Urinary bladder (tissue), 4 donors: Measurements from ENCODE around the gene CA11. TPM values are rescaled to one million over a fixed set of nuclear protein-coding genes. Genes with fewer than 3 reads are reported as not detected.

Source experiments
- DNase-seq: peaks from one replicate; pipeline ENCODE4 v3.0.0-alpha.2; 2015; ENCODE audit errors: extremely low spot score
- H3K27ac ChIP-seq: one replicate; pipeline ENCODE4 v1.5.1; 2013; ENCODE audit warnings: low read depth, mild to moderate bottlenecking, moderate library complexity
- H3K36me3 ChIP-seq: one replicate; pipeline ENCODE4 v1.6.1; 2013; ENCODE audit warnings: mild to moderate bottlenecking, moderate library complexity; ENCODE audit not compliant: insufficient read depth
- H3K4me1 ChIP-seq: one replicate; pipeline ENCODE4 v1.6.1; 2013; ENCODE audit warnings: mild to moderate bottlenecking, moderate library complexity; ENCODE audit not compliant: insufficient read depth
- H3K4me3 ChIP-seq: one replicate; pipeline ENCODE4 v1.5.1; 2013; ENCODE audit warnings: low read depth, low read length
- WGBS: extraction: QIAGEN DNeasy Blood & Tissue Kit; methylation state at CpG from one replicate; pipeline ENCODE4 v1.1.7; 2013; 5-methylcytosine and 5-hydroxymethylcytosine counted together
- polyA plus RNA-seq: library from polyadenylated mRNA; stranded (reverse); fragments of 200-250 nt; gene quantifications from one replicate; pipeline ENCODE4 v1.2.3, GENCODE V29; 2013
- total RNA-seq: library from RNA; depleted of rRNA; stranded (reverse); fragments of >200 nt; gene quantifications from one replicate; pipeline ENCODE4 v1.2.3, GENCODE V29; 2014
- donor health status: healthy with polysubstance abuse.
- donor health status: healthy.

Gene CA11
- total and polyA plus RNA-seq, 2 donors, result 1.8 to 13.4 TPM

DNA sequence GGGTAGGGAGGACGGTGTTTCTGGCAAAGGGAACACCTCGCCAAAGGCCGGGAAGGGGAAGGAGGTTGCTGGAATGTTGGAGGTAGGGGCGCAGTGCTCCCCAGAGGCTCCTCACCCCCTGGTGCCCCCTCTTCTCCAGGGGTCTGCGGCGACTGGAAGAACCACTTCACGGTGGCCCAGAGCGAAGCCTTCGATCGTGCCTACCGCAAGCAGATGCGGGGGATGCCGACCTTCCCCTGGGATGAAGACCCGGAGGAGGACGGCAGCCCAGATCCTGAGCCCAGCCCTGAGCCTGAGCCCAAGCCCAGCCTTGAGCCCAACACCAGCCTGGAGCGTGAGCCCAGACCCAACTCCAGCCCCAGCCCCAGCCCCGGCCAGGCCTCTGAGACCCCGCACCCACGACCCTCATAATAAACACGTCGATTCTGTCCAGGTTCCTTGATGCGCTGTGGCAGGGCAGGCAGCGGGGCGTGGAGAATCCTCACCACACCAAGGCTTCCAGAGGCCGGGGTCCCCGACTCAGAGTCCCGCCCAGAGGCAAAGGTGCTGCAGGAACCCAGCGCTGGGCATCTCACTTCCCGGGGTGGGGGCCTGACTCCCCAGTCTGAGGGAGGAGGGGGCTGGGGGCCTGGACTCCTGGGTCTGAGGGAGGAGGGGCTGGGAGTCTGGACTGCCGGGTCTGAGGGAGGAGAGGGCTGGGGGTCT lies 46.8 kb downstream of the CA11 start:
- Histone ChIP-seq H3K36me3 (no peaks in the 10 kb centered on the region), H3K4me3 (no peak overlapping the region), H3K4me1 (no peaks in the 10 kb centered on the region), H3K27ac (no peak overlapping the region)
- WGBS, result 69% methylated on average over 30 of the region's 30 CpGs
- DNase-seq, result no peak

DNA sequence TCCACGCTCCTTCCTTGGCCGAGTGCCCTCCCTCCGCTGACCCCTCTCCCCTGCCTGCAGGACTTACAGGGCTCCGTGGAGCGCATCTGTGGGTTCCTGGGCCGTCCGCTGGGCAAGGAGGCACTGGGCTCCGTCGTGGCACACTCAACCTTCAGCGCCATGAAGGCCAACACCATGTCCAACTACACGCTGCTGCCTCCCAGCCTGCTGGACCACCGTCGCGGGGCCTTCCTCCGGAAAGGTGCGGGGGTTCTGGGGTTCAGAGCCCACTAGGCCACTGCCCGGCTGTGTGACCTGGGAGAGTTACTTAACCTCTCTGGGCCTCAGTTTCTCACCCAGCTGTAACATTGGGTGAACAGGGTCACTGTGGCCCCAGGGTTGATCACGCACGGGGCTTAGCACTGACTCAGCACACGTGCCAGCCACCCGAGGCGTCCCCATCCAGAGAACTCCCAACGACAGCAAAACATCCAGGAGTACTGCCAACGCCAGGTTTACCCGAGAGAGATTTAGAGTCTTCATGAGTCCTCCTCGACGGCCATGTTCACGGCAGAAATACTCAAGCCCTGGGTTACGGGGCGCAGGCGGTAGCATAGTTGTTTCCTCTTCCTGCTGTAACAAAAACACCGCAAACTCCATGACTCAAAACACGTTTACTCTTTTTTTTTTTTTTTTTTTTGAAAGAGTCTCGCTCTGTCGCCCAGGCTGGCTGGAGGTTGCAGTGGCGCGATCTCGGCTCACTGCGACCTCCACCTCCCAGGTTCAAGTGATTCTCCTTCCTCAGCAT lies 49.1 kb downstream of the CA11 start:
- 79% methylated on average over 39 of the region's 39 CpGs for WGBS

DNA sequence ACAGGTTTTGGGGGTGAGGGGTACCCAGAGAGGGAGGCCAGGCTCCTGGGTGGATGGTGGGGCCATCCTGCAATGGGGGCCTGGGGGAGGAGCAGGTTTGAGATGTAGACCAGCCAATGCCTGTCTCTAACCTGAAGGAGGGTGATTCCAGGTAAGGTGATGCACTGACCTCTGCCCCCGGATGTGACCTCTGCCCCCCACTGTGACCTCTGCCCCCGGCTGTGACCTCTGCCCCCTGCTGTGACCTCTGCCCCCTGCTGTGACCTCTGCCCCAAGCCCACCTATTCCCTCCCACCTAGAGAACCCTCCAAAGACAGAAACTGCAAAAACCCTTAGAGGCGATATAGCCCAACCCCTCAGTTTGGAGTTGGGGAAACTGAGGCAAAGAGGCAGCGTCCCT lies 49.8 kb downstream of the CA11 start:
- WGBS, result 78% methylated on average over 4 of the region's 4 CpGs
- Histone ChIP-seq H3K36me3 (no peaks in the 10 kb centered on the region), H3K4me3 (no peak overlapping the region), H3K27ac (no peak overlapping the region), H3K4me1 (no peaks in the 10 kb centered on the region)
- no peak for DNase-seq

More for the DNA sequence above, 49.1 kb downstream of the CA11 start:
- H3K36me3 ChIP-seq, result no peaks in the 10 kb centered on the region
- DNase-seq, result no peak
- H3K4me1 ChIP-seq, result no peaks in the 10 kb centered on the region
- no peak overlapping the region for H3K27ac ChIP-seq
- H3K4me3 ChIP-seq, result no peak overlapping the region

DNA sequence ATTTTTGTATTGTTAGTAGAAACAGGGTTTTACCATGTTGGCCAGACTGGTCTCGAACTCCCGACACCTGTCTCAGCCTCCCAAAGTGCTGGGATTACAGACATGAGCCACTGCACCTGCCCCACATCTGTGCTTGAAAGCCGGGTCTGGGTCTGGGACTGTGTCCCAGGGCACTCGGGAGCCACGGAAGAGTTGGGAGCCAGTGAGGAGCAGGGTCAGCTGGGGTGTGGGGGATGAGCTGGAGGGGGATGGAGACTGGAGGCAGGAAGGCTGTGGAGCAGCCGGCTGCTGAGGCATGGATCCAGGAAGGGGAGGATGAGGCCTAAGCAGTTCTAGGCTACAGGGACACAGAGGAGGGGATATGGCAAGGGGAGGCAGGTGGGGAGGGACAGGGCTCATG lies 50.2 kb downstream of the CA11 start:
- H3K4me1 ChIP-seq, result no peaks in the 10 kb centered on the region
- no peak for DNase-seq
- WGBS, result 71% methylated on average over 6 of the region's 6 CpGs
- no peak overlapping the region for H3K4me3 ChIP-seq
- no peak overlapping the region for H3K27ac ChIP-seq
- no peaks in the 10 kb centered on the region for H3K36me3 ChIP-seq

DNA sequence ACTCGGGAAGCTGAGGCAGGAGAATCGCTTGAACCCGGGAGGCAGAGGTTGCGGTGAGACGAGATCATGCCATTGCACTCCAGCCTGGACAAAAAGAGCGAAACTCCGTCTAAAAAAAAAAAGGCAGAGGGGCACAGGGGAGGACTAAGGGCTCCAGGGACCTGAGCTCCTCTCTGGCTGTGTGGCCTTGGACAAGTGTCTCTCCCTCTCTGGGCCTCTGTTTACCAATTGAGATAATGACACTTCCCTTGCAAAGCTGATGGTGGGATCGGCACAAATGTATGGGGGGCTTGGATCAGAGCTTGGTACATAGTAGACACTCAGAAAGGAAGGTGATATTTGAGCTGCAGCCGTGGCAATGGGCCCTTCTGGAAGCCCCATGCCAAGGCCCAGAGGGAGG lies 50.8 kb downstream of the CA11 start:
- no peaks in the 10 kb centered on the region for H3K36me3 ChIP-seq
- H3K4me1 ChIP-seq, result no peaks in the 10 kb centered on the region
- WGBS, result 82% methylated on average over 9 of the region's 9 CpGs
- H3K27ac ChIP-seq, result no peak overlapping the region
- no peak overlapping the region for H3K4me3 ChIP-seq
- DNase-seq, result no peak

DNA sequence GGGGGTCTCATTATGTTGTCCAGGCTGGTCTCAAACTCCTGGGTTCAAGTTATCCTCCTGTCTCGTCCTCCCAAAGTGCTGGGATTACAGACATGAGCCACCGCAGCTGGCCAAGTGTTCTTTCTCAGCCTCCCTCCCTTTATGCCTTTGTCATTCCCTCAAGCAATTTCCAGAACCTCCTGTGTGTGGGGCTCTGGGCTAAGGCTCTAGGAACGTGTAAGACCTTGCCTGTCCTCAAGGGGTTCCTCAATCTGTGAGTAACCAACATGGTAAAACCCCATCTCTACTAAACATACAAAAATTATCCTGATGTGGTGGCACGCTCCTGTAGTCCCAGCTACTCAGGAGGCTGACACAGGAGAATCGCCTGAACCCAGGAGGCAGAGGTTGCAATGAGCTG lies 55.0 kb downstream of the CA11 start:
- H3K36me3 ChIP-seq, result no peaks in the 10 kb centered on the region
- no peak overlapping the region for H3K4me3 ChIP-seq
- 77% methylated on average over 5 of the region's 5 CpGs for WGBS
- no peak for DNase-seq
- H3K27ac ChIP-seq, result no peak overlapping the region
- no peaks in the 10 kb centered on the region for H3K4me1 ChIP-seq

DNA sequence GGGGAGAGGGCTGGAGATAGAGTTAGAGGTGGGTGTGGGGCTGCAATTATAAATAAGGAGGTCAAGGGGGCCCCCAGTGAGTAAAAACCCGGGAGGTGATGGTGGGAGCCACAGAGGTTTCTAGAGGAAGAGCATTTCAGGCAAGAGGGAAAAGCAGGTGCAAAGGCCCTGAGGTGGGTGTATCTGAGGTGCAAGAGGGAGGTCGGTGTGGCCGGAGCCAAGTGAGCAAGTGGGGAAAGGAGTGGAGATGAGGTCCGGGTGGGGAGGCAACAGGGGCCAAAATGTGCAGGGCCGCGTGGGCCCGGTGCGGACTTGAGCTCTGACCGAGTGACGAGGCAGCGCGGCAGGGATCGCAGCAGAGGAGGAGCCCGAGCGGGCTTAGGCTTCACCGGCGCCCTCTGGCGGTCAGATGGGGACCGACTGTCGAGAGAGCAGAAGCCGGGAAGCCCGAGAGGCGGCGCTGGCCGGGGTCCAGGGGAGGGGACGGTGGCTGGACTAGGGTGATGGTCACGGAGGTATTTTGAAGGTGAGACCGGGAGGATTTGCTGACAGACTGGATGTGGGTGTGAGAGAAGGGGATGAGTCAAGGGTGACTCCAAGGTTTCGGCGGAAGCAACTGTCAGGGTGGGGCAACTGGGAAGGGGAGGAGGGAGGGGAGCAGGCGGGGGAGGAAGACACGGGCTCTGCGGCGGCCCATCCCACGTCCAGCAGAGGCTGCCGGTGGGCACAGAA lies 57.2 kb downstream of the CA11 start:
- peak; percentile 43 for DNase-seq
- 4% methylated on average over 36 of the region's 36 CpGs for WGBS
- Histone ChIP-seq H3K4me3 (no peak overlapping the region), H3K27ac (no peak overlapping the region), H3K36me3 (no peaks in the 10 kb centered on the region), H3K4me1 (no peaks in the 10 kb centered on the region)

Other genes with a start within 250 kb of the CA11 start
- 13.6 TPM for gene GRWD1, start 200.2 kb downstream of the CA11 start, total RNA-seq
- 22.2 TPM for gene GRWD1, start 200.2 kb downstream of the CA11 start, polyA plus RNA-seq
- 0.42 TPM for gene KCNJ14, start 190.6 kb downstream of the CA11 start, total RNA-seq
- 0.33 TPM for gene KCNJ14, start 190.6 kb downstream of the CA11 start, polyA plus RNA-seq
- 30.6 TPM for gene CYTH2, start 176.8 kb downstream of the CA11 start, total RNA-seq
- 51.9 TPM for gene CYTH2, start 176.8 kb downstream of the CA11 start, polyA plus RNA-seq
- gene LMTK3, start 134.4 kb downstream of the CA11 start, total RNA-seq, result 0.42 TPM
- 0.72 TPM for gene LMTK3, start 134.4 kb downstream of the CA11 start, polyA plus RNA-seq
- 0.42 TPM for gene SULT2B1, start 94.0 kb downstream of the CA11 start, total RNA-seq
- 0.30 TPM for gene SULT2B1, start 94.0 kb downstream of the CA11 start, polyA plus RNA-seq
- gene SPACA4, start 39.4 kb downstream of the CA11 start, total RNA-seq, result not detected
- gene SPACA4, start 39.4 kb downstream of the CA11 start, polyA plus RNA-seq, result not detected
- gene FAM83E, start 31.1 kb downstream of the CA11 start, total RNA-seq, result 0.58 TPM
- gene FAM83E, start 31.1 kb downstream of the CA11 start, polyA plus RNA-seq, result 1.1 TPM
- gene RPL18, start 27.0 kb downstream of the CA11 start, total RNA-seq, result 1,113 TPM
- gene RPL18, start 27.0 kb downstream of the CA11 start, polyA plus RNA-seq, result 2,167 TPM
- gene SPHK2, start 26.7 kb downstream of the CA11 start, total RNA-seq, result 4.9 TPM
- 22.0 TPM for gene SPHK2, start 26.7 kb downstream of the CA11 start, polyA plus RNA-seq
- gene DBP, start 8.8 kb downstream of the CA11 start, total RNA-seq, result 4.6 TPM
- gene DBP, start 8.8 kb downstream of the CA11 start, polyA plus RNA-seq, result 12.3 TPM
- gene NTN5, start 26.8 kb upstream of the CA11 start, total RNA-seq, result 0.53 TPM
- gene NTN5, start 26.8 kb upstream of the CA11 start, polyA plus RNA-seq, result 0.80 TPM
- 0.79 TPM for gene FUT2, start 49.8 kb upstream of the CA11 start, total RNA-seq
- gene FUT2, start 49.8 kb upstream of the CA11 start, polyA plus RNA-seq, result 0.41 TPM
- gene MAMSTR, start 73.5 kb upstream of the CA11 start, total RNA-seq, result 2.5 TPM
- 3.0 TPM for gene MAMSTR, start 73.5 kb upstream of the CA11 start, polyA plus RNA-seq
- 10.8 TPM for gene RASIP1, start 94.4 kb upstream of the CA11 start, total RNA-seq
- gene RASIP1, start 94.4 kb upstream of the CA11 start, polyA plus RNA-seq, result 15.5 TPM
- gene IZUMO1, start 100.7 kb upstream of the CA11 start, total RNA-seq, result not detected
- gene IZUMO1, start 100.7 kb upstream of the CA11 start, polyA plus RNA-seq, result not detected
- 1.6 TPM for gene FUT1, start 106.5 kb upstream of the CA11 start, total RNA-seq
- 1.5 TPM for gene FUT1, start 106.5 kb upstream of the CA11 start, polyA plus RNA-seq
- not detected for gene FGF21, start 109.3 kb upstream of the CA11 start, total RNA-seq
- not detected for gene FGF21, start 109.3 kb upstream of the CA11 start, polyA plus RNA-seq
- gene BCAT2, start 164.8 kb upstream of the CA11 start, total RNA-seq, result 34.4 TPM
- 79.2 TPM for gene BCAT2, start 164.8 kb upstream of the CA11 start, polyA plus RNA-seq
- gene HSD17B14, start 190.3 kb upstream of the CA11 start, total RNA-seq, result 3.4 TPM
- gene HSD17B14, start 190.3 kb upstream of the CA11 start, polyA plus RNA-seq, result 18.6 TPM
- gene PLEKHA4, start 222.4 kb upstream of the CA11 start, total RNA-seq, result 11.5 TPM
- gene PLEKHA4, start 222.4 kb upstream of the CA11 start, polyA plus RNA-seq, result 56.4 TPM
- gene PPP1R15A, start 226.2 kb upstream of the CA11 start, total RNA-seq, result 21.8 TPM
- gene PPP1R15A, start 226.2 kb upstream of the CA11 start, polyA plus RNA-seq, result 122 TPM